Activated CD8-positive, alpha-beta T cell treated with anti-CD3 and anti-CD28 coated beads, Interleukin-2, amount 10 ng/mL, durations not matched to agents 7 days and 5 days (primary cell): ENCODE measurements around the gene PFKP. TPM values are rescaled to one million over a fixed set of nuclear protein-coding genes. Genes with fewer than 3 reads are reported as not detected.
"Not testable (repeated sequence)": the region's sequence is repeated elsewhere in the genome, so short reads cannot be mapped to it uniquely, and the experiment has no call there.

ENCODE experiments used
- ATAC-seq: fragments of 150-1000 bp; cut with Tn5 transposase; one replicate; pipeline ENCODE4 v1.10.0; 2021; ENCODE audit warnings: moderate library complexity
- CTCF ChIA-PET: fragments of 350-600 bp; sonication (Branson Sonifier 250); formaldehyde crosslinking; loops from one replicate; lab custom pipeline; 2021; ENCODE audit warnings: antibody characterized with exemption; lab: Charles Lee
- POLR2A ChIA-PET: fragments of 350-600 bp; sonication (Branson Sonifier 250); formaldehyde crosslinking; loops from one replicate; lab custom pipeline; 2021; ENCODE audit warnings: antibody characterized with exemption; lab: Charles Lee
- DNase-seq: peaks from one replicate; pipeline ENCODE4 v3.0.0-alpha.2; 2020
- H3K27ac Mint-ChIP-seq: one replicate; pipeline ENCODE4 v1.8.0; 2021; ENCODE audit warnings: mild to moderate bottlenecking, mixed read lengths
- H3K27me3 Mint-ChIP-seq: one replicate; pipeline ENCODE4 v1.8.0; 2021; ENCODE audit warnings: low read depth, mixed read lengths
- H3K36me3 Mint-ChIP-seq: one replicate; pipeline ENCODE4 v1.8.0; 2021; ENCODE audit warnings: low read depth, mixed read lengths
- H3K4me1 Mint-ChIP-seq: one replicate; pipeline ENCODE4 v1.8.0; 2021; ENCODE audit warnings: low read depth, mixed read lengths
- H3K4me3 Mint-ChIP-seq: one replicate; pipeline ENCODE4 v1.8.0; 2021; ENCODE audit warnings: mild to moderate bottlenecking, mixed read lengths
- H3K9me3 Mint-ChIP-seq: one replicate; pipeline ENCODE4 v1.8.0; 2022; ENCODE audit warnings: mixed read lengths; ENCODE audit not compliant: insufficient read depth
- total RNA-seq, 2 experiments: library from RNA; stranded (reverse); gene quantifications; one replicate each; pipeline ENCODE4 v1.2.3, GENCODE V29; 2021

Gene PFKP
- total RNA-seq, 2 experiments from 2014 or later, result 220 to 233 TPM

DNA sequence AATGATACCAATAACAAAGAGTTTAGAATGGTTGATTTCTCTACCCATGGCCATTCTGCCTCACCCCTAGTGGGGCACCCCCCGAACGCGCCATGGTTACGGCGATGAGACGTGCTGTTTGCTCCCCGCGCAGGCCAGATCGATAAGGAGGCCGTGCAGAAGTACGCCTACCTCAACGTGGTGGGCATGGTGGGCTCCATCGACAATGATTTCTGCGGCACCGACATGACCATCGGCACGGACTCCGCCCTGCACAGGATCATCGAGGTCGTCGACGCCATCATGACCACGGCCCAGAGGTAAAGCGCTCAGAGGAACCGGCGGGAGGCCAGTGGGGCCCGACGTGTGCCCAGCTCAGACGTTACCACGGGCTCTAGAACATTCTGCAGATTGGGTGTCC lies 36.3 kb downstream of the PFKP start:
- no peak for DNase-seq
- Mint-ChIP-seq H3K4me3 (no peak overlapping the region), H3K4me1 (no peaks in the 10 kb centered on the region), H3K27ac (no peak overlapping the region), H3K27me3 (no peaks in the 10 kb centered on the region), H3K36me3 (peaks cover 74% of the 10 kb centered on the region), H3K9me3 (no peaks in the 10 kb centered on the region)
- CTCF ChIA-PET, result no interaction called here
- POLR2A ChIA-PET, result no interaction called here
- ATAC-seq, result no peak

- no peaks in the 10 kb centered on the region for H3K4me1 Mint-ChIP-seq
- DNase-seq (no peak), ATAC-seq (no peak)
- no peaks in the 10 kb centered on the region for H3K27me3 Mint-ChIP-seq
- POLR2A ChIA-PET, result no interaction called here
- peaks cover 74% of the 10 kb centered on the region for H3K36me3 Mint-ChIP-seq
- no peak overlapping the region for H3K27ac Mint-ChIP-seq
- no peak overlapping the region for H3K4me3 Mint-ChIP-seq
- CTCF ChIA-PET, result no interaction called here
- no peaks in the 10 kb centered on the region for H3K9me3 Mint-ChIP-seq
These were observed 37.0 kb downstream of the PFKP start for GRCh38 chr10:3104251-3104918.

- Mint-ChIP-seq H3K27me3 (no peaks in the 10 kb centered on the region), H3K9me3 (no peaks in the 10 kb centered on the region), H3K27ac (no peak overlapping the region), H3K4me3 (no peak overlapping the region), H3K4me1 (no peaks in the 10 kb centered on the region), H3K36me3 (peaks cover 72% of the 10 kb centered on the region)
- ATAC-seq (no peak), DNase-seq (no peak)
- ChIA-PET CTCF (no interaction called here), POLR2A (no interaction called here)
These were observed 37.8 kb downstream of the PFKP start for GRCh38 chr10:3105166-3105565.

GRCh38 chr10:3105905-3106304 lies 38.6 kb downstream of the PFKP start:
- ATAC-seq (no peak), DNase-seq (no peak)
- Mint-ChIP-seq H3K9me3 (no peaks in the 10 kb centered on the region), H3K4me3 (no peak overlapping the region), H3K36me3 (peaks cover 73% of the 10 kb centered on the region), H3K27ac (peak overlapping the region; percentile 49), H3K27me3 (no peaks in the 10 kb centered on the region), H3K4me1 (no peaks in the 10 kb centered on the region)
- POLR2A ChIA-PET, result no interaction called here
- CTCF ChIA-PET, result no interaction called here

DNA sequence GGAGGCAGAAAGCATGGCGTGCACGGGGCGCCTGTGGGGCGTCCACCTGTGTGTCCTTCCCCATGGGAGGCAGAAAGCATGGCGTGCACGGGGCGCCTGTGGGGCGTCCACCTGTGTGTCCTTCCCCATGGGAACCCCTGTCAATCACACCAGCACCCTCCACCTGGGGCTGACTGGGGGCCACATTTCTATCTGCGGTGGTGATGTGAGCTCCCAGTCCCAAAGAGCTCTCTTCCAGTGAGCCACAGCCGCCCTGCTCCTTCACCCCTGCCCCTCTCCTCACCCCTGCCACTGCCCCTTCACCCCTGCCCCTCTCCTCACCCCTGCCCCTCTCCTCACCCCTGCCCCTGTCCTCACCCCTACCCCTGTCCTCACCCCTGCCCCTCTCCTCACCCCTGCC lies 39.0 kb downstream of the PFKP start:
- H3K27me3 Mint-ChIP-seq, H3K4me3 Mint-ChIP-seq, H3K4me1 Mint-ChIP-seq, H3K9me3 Mint-ChIP-seq, CTCF ChIA-PET, DNase-seq, H3K27ac Mint-ChIP-seq, POLR2A ChIA-PET: not testable (repeated sequence)
- peaks cover 73% of the 10 kb centered on the region for H3K36me3 Mint-ChIP-seq
- peak; percentile 33 for ATAC-seq

- Mint-ChIP-seq H3K4me1 (no peaks in the 10 kb centered on the region), H3K36me3 (peaks cover 75% of the 10 kb centered on the region), H3K27me3 (no peaks in the 10 kb centered on the region), H3K27ac (no peak overlapping the region), H3K9me3 (no peaks in the 10 kb centered on the region), H3K4me3 (no peak overlapping the region)
- DNase-seq (no peak), ATAC-seq (no peak)
- POLR2A ChIA-PET, result no interaction called here
- CTCF ChIA-PET, result no interaction called here
These were observed 39.6 kb downstream of the PFKP start for GRCh38 chr10:3106928-3107425.

- no peaks in the 10 kb centered on the region for H3K4me1 Mint-ChIP-seq
- DNase-seq (no peak), ATAC-seq (no peak)
- POLR2A ChIA-PET, result no interaction called here
- no peak overlapping the region for H3K27ac Mint-ChIP-seq
- H3K27me3 Mint-ChIP-seq, result no peaks in the 10 kb centered on the region
- H3K4me3 Mint-ChIP-seq, result no peak overlapping the region
- CTCF ChIA-PET, result no interaction called here
- H3K36me3 Mint-ChIP-seq, result peaks cover 77% of the 10 kb centered on the region
- no peaks in the 10 kb centered on the region for H3K9me3 Mint-ChIP-seq
These were observed 40.1 kb downstream of the PFKP start for GRCh38 chr10:3107426-3107961.

DNA sequence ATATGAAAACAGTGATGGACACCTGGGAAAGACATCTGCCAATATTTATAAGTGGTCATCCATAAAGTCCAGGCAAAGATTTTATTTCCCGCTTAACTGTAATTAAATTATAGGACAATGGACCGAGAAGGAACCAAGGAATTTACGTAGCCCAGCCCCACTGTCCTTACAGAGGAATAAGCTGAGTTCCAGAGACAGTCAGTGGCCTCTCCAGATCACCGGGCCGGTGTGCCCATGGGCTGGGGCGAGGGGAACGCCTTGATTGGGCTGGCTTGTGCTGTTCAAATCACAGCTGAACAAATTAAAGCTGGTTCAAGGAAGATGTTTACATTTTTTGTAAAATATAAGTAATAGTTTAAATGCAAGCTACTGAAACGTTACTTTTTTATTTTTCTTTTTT lies 40.7 kb downstream of the PFKP start:
- POLR2A ChIA-PET, result no interaction called here
- Mint-ChIP-seq H3K27ac (no peak overlapping the region), H3K9me3 (no peaks in the 10 kb centered on the region), H3K4me3 (no peak overlapping the region), H3K4me1 (no peaks in the 10 kb centered on the region), H3K36me3 (peaks cover 77% of the 10 kb centered on the region), H3K27me3 (no peaks in the 10 kb centered on the region)
- DNase-seq (no peak), ATAC-seq (no peak)
- CTCF ChIA-PET, result no interaction called here

DNA sequence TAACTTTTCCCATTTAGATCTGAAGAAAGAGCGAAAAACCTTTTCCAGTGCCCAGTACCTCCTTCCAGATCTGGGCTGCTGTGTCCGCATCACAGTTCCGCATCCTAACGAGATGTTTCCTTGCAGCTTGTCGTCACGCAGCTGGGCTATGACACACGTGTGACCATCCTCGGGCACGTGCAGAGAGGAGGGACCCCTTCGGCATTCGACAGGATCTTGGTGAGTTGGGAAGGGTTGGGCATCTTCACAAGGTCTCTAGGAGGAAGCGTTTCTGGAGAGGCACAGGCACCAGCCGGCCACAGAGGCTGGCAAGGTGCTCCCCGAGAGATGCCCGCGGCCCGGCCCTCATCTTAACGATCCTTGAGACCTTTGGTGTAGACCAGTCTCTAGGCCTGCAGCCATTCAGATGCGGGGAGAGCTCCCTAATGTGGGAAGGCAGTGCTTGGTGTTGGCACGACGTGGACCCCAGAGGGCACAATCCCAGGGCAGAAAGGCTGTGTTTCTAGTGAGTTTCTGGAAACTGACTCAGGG lies 41.3 kb downstream of the PFKP start:
- DNase-seq, result no peak
- H3K4me3 Mint-ChIP-seq, result no peak overlapping the region
- ChIA-PET CTCF (no interaction called here), POLR2A (no interaction called here)
- no peaks in the 10 kb centered on the region for H3K27me3 Mint-ChIP-seq
- no peaks in the 10 kb centered on the region for H3K9me3 Mint-ChIP-seq
- peaks cover 78% of the 10 kb centered on the region for H3K36me3 Mint-ChIP-seq
- ATAC-seq, result no peak
- no peaks in the 10 kb centered on the region for H3K4me1 Mint-ChIP-seq
- no peak overlapping the region for H3K27ac Mint-ChIP-seq

GRCh38 chr10:3109196-3109595 lies 41.8 kb downstream of the PFKP start:
- Mint-ChIP-seq H3K36me3 (peaks cover 81% of the 10 kb centered on the region), H3K9me3 (no peaks in the 10 kb centered on the region)
- CTCF ChIA-PET, result no interaction called here

DNA sequence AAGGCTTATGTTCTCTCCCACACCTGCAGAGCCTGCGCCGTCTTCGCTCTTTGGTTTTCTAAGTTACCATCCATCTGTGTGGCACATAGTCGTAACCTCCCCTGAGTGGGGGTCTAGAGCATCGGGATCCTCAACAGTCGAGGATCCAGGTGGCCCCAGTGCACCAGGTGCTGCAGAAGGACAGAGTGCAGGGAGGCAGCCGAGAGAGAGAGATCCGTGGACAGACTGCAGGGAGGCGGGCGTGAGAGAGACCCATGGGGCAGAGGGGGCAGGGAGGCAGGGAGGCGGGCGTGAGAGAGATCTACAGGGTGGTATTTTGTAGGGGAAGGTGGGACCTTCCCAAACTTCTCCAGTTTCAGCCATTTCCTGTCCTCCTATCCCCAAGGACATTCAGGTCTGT lies 42.3 kb downstream of the PFKP start:
- H3K27me3 Mint-ChIP-seq, result no peaks in the 10 kb centered on the region
- no peaks in the 10 kb centered on the region for H3K4me1 Mint-ChIP-seq
- ChIA-PET POLR2A (no interaction called here), CTCF (no interaction called here)
- no peak overlapping the region for H3K4me3 Mint-ChIP-seq
- ATAC-seq (no peak), DNase-seq (no peak)
- H3K9me3 Mint-ChIP-seq, result no peaks in the 10 kb centered on the region
- H3K27ac Mint-ChIP-seq, result no peak overlapping the region
- peaks cover 81% of the 10 kb centered on the region for H3K36me3 Mint-ChIP-seq

More at GRCh38 chr10:3109196-3109595, 41.8 kb downstream of the PFKP start:
- Mint-ChIP-seq H3K4me1 (no peaks in the 10 kb centered on the region), H3K27ac (no peak overlapping the region), H3K4me3 (no peak overlapping the region), H3K27me3 (no peaks in the 10 kb centered on the region)
- DNase-seq (no peak), ATAC-seq (no peak)
- POLR2A ChIA-PET, result no interaction called here

- CTCF ChIA-PET, result interaction anchor here (1.3 kb wide), 1 partner anchor 16 kb away, joined by 4 read pairs; no protein-coding TSS in a partner anchor
- peak overlapping the region; percentile 24 for H3K27ac Mint-ChIP-seq
- peaks cover 83% of the 10 kb centered on the region for H3K36me3 Mint-ChIP-seq
- no peaks in the 10 kb centered on the region for H3K27me3 Mint-ChIP-seq
- POLR2A ChIA-PET, result no interaction called here
- H3K4me3 Mint-ChIP-seq, result no peak overlapping the region
- DNase-seq (no peak), ATAC-seq (no peak)
- H3K9me3 Mint-ChIP-seq, result no peaks in the 10 kb centered on the region
- no peaks in the 10 kb centered on the region for H3K4me1 Mint-ChIP-seq
These were observed 43.7 kb downstream of the PFKP start for GRCh38 chr10:3110782-3111620.
